HG02678 (cell line): ENCODE measurements around the gene PTPN14.

ENCODE experiments used
- ATAC-seq: cut with Tn5 transposase; IDR thresholded peaks from one replicate; pipeline ENCODE4 v1.9.1; 2021; ENCODE audit warnings: mild to moderate bottlenecking, moderate library complexity; ENCODE audit not compliant: unreplicated experiment

PTPN14 gene

DNA sequence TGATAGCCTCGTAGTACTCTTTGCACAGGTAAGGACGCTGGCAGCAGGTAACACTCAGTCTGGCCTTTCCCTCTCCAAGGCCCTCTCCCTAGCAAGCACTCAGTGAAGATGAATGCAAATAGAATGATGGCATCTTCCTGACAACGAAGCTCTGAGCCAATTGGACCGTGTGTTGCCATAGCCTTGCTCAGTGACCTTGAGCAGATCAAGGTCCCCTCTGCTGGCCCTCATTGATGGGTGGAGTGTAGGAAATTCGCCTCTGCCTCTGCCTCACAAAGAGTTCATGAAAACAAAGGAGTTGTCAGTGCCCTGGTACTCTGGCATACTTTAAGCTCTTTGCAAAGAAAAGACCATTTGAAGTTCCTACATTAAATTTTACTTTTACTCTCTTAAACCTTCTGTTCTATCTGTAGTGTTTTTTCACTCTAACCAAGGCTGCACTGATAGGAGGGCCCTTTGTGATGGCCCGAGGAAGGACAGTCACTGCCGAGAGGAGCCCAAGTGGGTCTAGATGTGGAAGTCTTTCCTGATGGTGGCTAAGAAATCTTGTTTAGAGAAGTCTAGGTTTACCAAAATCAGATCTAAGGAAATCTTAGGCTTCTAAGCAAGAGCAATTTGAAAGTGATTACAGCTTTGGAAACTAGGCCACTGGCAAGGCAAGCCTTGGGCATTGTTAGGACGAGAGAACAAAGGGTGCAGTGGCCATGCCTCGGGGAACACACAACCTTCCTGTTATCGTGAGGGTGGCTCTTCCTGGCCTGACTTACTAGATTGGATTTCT, 232.3 kb downstream of the PTPN14 start:
- no peak for ATAC-seq

DNA sequence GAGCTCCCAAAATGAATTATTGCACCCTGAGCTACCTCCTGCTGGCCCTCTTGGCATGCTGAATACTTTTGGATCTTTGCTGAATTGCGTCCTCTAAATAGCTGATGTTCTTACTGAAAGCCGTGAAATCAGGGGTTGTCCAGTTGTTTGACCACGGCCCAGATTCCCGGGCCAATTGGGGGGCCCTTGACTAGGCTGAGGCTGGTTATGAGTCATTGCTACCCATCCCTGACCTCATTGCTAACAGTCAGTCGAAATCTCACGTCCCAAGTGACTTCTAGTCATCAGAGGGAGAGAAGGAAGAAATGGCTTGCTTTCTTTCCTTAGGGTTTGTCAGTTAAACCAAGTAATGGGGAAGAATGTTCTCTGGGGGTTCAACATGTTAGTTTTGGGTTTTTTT, 233.0 kb downstream of the PTPN14 start:
- ATAC-seq, result no peak

DNA sequence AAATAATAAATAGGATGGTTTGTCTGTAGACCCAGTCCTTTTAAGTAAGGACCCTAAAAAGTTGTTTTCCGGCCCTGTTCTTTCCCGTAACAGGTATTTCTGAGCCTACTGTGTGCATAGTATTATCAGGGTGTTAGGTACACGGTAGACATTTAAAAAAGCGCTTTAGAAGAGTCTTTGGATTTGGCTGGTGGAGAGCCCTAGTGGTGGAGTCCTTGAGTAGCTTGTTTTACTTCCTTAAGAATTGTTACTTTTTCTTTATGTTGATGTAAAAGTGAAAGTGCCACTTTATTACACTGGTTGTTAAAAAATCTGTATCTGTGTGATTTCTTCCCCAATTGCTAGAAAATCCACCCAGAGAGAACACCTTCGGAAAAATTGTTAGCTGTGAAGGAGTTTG, 233.7 kb downstream of the PTPN14 start:
- no peak for ATAC-seq

DNA sequence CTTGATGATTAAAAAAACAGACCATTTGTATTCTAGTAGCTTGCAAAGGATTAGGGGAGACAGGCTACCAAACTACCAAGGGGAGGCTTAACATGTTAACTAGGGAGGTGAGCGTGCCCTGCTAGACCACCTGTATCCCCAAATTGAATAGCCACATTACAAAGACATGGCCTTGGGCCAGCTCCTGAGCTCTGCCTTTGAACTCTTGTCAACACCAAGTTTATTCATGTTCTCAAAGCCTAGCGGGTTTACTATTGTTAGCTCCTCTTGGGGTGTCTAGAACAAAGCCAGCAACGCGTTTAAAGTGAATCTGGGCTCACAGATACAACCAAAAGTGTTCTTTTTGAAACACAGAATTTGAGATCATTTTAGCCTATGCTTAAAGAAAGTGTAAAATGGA, 234.1 kb downstream of the PTPN14 start:
- no peak for ATAC-seq

DNA sequence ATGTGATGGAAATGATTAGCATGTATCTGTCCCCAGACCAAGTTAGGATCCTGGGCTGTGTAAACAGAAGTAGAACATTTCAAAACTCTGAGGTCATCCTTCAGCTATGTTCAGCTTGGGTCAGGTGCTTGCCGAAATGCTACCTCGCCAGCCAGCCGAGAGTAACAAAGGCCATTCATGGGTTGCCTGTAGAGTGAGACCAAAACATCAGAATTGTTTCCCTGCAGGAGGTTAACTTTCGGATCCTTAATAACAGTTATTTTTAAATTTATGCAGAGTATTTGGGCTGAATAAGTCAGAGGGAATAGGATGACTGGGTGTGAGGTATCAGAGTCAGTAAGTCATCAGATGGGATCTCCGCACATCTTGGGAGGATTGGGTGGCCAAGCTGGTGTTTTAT, 234.8 kb downstream of the PTPN14 start:
- no peak for ATAC-seq

DNA sequence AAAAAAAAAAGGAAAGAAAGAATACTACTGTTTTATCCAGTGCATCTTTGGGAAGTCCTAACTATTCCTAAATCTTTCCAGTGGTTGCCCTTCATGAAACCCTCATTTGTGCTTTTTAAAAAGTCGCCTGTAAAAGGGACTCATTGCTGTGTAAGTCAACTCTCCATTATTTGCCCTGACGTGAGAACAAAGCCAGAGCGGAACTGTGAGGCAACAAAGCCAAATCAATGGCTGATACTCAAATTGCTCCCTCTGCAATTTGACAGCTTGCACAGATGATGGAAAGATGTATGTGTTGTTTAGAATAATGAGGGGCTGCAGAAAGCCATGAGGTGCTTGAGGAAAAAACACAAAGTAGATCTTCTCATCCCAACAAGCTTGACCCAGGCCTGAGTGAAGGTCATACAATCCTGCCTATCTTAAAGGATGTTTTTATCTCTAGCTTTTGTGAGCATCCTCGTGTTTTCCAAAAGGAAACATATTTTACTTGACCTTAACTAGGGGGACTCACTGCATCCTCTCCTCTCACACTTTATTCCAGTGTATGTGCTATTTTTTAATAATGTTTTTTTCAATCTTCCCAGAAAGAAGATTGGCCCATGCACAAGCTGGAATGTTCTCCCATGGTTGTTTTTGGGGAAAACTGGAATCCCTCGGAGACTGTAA, 237.1 kb downstream of the PTPN14 start:
- ATAC-seq, result no peak

DNA sequence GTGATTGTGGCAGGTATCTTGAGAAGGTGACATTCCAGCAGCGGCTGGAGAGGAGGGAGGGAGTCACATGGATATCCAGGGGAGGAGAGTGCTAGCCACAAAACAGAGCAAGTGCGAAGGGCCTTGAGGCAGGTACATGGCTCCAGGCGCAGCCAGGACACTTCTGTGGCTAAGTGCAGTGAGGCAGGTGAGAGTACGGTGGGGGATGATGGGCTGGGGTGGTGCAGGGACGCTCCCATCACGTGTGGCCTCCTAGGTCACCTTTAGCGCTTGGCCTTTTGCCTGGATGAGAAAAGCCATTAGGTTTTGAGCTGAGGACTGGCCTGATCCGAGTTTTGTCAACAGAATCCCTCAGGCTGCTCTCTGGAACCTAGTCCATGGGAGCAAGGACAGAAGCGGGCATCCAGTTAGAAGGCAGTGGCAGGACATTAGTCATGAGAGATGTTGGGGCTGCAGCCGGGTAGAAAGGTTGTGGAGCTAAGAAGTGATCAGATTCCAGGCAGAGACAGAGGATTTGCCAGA, 238.8 kb downstream of the PTPN14 start:
- no peak for ATAC-seq

DNA sequence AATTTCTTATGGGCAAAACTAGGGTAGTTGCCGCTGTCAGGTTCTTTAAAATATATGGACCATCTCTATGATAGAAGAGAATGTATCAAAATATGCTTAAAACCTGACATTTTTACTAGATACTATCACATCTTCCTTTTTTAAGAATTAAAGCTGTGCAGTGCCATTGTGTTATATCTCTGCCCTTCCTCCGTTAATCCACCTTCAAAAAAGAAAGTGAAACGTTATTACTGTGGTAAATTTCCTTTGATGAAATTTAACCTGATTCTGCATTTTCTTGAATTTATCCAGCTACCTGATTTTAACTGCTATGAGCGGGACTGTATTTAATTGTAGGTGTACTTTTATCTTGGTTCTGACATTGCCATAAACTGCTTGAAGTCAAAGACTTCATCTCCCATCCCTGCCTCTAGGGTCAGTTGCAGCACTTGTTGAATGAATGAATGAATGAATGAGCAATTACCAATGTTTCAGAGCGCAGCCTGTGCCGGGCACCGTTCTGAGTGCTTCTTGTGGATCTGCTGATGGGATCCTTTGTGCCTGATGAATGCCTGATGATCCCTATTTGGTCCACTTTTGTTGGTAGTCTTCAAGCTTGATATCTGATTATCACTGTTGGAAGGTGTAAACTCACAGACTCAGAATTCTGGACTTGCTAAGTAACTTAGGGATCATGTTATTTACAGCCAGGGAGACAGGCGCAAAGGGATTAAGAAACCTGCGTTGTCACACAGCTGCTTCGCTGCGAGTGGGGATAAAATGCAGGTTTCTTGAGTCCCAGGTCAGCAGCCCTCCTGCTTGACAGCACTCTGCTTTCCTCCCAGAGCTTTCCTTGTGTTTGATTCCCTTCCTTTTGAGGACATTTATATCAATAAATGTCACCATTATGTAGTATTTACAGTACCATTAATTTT, 240.4 kb downstream of the PTPN14 start:
- no peak for ATAC-seq

DNA sequence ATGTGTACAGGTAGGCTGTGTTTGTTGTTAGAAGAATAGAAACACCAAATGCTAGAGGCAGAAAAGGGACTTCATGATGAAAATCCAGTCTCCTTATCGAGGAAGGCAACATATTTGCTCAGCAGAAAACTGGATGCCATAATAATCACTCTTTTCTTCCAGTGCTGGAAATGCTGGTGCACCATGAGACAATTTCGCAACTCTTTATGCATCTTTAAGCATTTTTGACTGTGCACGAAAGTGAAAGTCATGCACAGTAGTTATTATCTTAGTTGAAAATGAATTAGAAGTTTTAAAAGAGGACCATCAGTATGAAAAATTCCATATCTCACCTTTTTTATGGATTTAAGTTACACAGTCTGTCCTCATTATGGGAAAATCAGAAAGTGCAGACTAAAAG, 241.4 kb downstream of the PTPN14 start:
- ATAC-seq, result peak; percentile 77

DNA sequence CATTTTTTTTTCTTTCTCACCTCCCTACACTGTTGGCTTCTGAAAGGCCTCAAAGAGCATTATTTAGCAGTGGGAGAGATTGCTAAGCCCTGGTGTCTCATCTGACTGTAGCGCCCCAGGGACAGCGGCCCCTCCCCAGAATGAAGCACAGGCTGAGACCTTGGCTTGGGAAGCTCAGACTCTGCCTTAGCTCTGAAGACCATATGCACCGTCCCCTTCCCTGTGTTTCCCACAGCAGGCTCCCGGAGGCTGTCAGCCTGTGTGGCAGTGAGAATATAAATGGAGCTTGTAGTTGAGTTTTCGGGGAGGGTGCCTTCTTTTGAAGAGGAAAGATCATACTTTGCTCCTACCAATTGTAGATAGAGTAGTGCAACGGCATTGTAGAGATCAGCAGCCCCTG, 245.1 kb downstream of the PTPN14 start:
- no peak for ATAC-seq

DNA sequence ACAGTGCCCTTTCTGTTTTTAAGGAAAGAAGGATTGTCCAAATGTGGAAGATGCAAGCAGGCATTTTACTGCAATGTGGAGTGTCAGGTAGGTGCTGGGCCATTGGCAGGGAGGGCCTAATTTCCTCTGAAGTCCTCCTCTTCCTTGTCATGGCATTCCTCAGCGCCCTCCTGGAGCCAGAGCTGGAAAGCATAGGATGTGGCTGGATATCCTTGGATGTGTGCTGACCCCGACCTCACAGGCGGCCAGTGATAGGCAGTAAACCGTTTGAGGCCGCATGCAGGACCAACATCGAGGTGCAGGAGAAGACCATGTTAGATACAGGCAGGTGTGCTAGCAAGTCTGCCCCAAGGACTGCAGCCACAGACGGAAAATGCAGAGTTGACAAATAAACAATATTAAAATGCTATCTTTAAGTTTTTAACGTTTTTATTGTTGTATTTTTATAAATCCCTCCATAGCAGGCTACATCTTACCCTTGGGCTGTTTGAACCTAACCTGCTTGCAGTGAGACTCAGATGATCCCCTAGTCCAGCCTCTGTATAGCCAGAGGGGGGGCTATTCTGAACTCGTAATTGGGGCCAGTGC, 246.1 kb downstream of the PTPN14 start:
- no peak for ATAC-seq

DNA sequence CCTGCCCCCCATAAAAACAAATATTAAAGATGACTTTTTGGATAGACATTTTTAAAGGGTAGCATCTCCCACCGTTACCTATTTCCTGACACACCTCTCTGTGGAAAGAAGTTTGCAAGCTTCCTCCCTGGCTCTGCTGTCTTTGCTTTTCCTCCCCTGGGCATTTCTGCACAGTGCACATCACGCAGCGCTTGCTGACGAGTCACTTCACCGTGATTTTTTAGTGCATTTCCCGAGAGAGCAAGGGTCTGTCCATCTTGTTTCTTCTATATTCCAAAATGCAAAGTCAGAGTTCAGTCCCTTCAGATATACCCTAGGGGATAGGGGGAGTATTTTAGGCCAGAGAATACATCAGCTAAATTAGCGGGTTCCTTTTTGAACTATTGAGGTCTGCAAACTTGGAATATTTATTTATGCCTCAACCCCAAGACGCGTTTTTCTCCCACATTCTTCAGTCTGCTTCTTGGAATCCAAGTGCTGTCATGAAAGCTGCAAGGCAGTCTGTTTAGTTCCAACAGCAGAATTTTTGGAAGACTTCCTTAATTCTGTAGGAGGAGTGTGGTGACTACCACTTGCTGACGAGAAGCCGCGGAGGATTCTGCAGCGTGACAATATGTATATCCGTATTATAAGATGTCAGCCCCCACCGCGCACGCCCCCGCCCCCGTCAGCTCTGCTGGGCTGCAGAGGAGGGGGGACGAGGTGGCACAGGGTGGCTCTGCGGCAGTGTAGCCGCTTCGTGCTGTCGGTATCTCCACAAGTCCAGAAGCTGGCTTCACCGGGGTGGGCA, 248.1 kb downstream of the PTPN14 start:
- ATAC-seq, result no peak

DNA sequence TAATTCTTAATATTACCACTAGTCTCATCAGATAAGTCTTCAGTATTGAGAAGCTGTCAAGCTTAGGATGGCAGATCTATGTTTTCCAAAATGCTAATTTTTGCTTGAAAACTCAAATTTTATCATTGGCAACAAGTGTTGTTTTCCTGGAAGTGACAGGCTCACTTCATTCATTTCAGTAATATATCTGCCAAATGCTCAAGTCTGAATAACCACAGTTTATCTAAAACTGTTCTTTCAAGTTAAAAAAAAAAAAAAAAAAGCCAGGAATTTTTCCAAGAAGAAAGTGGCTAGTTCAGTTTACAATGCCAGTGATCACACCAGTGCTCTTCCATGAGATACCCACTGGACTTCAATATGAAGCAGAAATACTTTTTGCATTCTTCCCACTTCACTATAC, 249.9 kb downstream of the PTPN14 start:
- ATAC-seq, result no peak

DNA sequence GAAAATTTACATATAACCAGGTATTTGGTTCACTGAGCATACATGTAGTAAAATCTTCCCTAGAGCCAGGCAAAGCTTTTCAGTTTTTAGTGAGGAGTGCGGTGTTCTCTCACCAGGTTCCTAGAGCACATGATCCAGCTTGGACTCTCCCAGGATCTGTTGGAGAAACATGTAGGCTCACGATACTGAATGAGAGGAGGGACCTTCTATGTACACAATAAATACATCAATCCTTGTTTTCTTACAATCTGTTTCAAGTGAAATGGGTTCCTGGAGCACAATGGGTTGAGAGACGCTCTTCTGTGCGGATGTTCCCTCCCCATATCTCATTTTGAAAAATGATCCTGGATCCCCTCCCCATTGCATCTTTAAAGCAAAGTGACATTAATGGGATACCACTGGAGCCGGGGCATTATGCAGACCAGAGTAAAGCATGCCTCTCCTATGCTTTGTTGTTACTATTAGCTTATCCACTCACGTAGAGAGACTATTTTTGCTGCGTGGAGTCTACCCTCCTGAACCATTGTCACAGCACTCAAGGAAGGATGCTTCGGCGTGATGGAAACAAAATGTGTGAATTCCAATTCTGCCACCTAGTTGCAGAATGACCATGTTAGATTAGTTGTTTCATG, 251.1 kb downstream of the PTPN14 start:
- ATAC-seq, result no peak
